Stimulated activated CD4-positive, alpha-beta T cell treated with anti-CD3 and anti-CD28 coated beads, TNF-alpha, amount 100 ng/mL, for 1 hour (primary cell): Measurements from ENCODE around the gene SALL4.
"Not testable (repeated sequence)": the region's sequence is repeated elsewhere in the genome, so short reads cannot be mapped to it uniquely, and the experiment has no call there.

Experiments used
- DNase-seq, 3 donors: peaks; one replicate each; pipeline ENCODE4 v3.0.0-alpha.2; 2020; ENCODE audit warnings: low read depth in 3 of 3, low spot score in 1 of 3

Gene SALL4

DNA sequence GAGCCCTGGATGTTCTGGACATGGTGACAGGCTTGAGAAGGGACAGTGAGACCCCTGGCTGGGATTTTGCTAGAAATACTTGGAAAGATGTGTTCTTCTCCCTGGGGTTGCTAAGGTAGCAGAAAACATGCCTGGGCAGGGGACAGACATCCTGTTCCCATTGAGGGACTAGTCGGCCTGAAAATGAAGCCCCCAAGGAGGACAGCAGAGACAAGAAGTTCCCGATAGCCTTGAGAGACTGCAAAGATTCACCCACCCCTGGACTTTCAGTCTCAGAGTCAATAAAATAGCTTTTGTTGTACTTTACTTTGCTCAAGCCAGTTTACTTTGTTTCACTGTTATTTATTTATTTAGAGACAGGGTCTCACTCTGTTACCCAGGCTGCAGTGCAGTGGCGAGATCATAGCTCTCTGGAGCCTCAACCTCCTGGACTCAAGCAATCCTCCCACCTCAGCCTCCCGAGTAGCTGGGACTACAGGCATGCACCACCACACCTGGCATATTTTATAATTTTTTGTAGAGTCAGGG is 62.5 kb downstream of the SALL4 start:
- no peak for DNase-seq

GRCh38 chr20:51738877-51739447 is 63.4 kb downstream of the SALL4 start:
- no peak for DNase-seq

GRCh38 chr20:51738261-51738660 is 64.1 kb downstream of the SALL4 start:
- not testable (repeated sequence) for DNase-seq

DNA sequence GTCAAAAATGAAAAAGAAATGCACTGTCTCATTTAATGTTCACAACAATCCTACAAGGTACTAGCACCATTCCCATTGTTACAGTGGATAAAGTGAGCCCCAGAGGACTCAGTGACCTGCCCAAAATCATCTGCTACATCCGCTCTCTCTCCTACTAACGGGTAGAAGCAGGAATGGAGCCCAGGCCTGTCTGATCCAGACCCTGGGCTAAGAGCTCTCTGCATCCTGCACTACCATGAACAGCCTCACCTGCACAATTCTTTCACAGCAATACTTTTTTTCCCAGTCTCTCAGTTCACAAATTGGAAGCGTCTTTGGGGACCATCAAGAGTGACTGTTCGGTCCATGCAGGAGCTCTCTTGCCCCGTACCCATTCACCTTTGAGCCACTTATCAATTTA is 65.4 kb downstream of the SALL4 start:
- DNase-seq, result no peak

GRCh38 chr20:51735728-51736600 is 66.4 kb downstream of the SALL4 start:
- no peak for DNase-seq

DNA sequence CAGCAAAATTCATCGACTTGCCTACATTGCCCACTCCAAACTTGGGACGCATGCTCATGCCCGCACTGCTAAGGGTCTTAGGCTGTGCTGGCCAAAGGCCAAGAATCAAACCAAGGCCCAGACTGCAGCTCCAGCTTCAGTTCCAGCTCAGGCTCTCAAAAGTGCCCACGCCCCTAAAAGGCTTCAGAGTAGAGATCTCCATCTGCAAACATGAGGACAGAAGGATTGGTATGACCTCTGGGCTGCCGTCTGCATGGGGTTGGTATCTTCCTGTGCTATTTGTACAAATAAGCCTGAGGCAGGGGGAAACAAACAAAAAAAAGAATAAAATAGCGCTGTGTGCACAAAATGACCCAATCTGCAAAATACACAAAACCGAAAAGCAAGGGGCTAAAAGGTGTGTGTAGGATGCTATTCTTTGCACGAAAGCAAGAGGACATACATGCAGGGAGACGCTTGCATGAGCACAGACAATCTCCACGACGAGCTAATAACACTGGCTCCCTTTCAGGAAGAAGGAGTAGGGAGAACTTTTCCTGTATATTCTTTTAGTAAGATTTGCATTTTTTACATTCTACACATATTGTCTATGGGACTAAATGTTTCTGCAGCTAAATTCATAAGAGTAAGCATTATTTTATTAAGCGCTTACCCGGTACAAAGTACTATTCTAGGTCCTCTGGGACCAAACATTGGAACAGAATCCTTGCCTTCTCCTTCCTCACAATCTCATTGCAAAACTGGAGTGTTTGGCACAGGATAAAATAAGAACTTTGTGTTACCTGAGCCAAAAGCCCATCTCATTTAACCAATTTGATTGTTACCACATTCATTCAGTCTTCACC is 67.2 kb downstream of the SALL4 start:
- no peak for DNase-seq

DNA sequence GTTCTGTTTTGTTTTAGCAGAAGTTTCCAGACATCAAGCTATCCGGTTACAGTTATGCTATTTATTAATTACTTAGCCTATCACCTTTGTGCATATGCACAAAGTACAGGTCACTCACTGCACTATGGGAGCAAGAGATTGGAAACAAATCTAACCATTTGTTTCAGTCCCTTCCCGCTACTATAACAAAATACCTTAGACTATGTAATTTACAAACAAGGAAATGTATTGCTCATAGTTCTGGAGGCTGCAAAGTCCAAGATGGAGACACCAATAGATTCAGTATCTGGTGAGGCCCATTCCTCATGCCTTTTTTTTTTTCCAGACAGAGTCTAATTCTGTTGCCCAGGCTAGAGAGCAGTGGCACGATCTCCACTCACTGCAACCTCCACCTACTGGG is 69.3 kb downstream of the SALL4 start:
- no peak for DNase-seq
